Spinal cord (tissue), 10 donors: ENCODE results near the gene CCL19. TPM values are rescaled to one million over a fixed set of nuclear protein-coding genes. Genes with fewer than 3 reads are reported as not detected.

Experiments used
- DNase-seq, 6 donors: peaks; one replicate each; pipeline versions ENCODE4 v3.0.0 to v3.0.0-alpha.2; 2013 to 2015; ENCODE audit warnings: low spot score in 6 of 6, low read depth in 4 of 6
- H3K27ac ChIP-seq: one replicate; pipeline ENCODE4 v1.5.1; 2013; ENCODE audit warnings: low read depth, low read length, control low read depth
- H3K27me3 ChIP-seq: one replicate; pipeline ENCODE4 v1.6.1; 2013; ENCODE audit warnings: low read length; ENCODE audit not compliant: control insufficient read depth, insufficient read depth
- H3K36me3 ChIP-seq: one replicate; pipeline ENCODE4 v1.6.1; 2013; ENCODE audit warnings: low read length; ENCODE audit not compliant: control insufficient read depth, insufficient read depth
- H3K4me1 ChIP-seq: one replicate; pipeline ENCODE4 v1.6.1; 2013; ENCODE audit warnings: low read length; ENCODE audit not compliant: control insufficient read depth, insufficient read depth
- H3K4me3 ChIP-seq: one replicate; pipeline ENCODE4 v1.5.1; 2013; ENCODE audit warnings: low read depth, low read length, control low read depth
- H3K9me3 ChIP-seq: one replicate; pipeline ENCODE4 v1.6.1; 2013; ENCODE audit warnings: low read length; ENCODE audit not compliant: control insufficient read depth, insufficient read depth
- WGBS: methylation state at CpG from one replicate; pipeline ENCODE4 v1.1.5; 2013; ENCODE audit warnings: missing lambda C conversion rate; ENCODE audit not compliant: insufficient coverage; 5-methylcytosine and 5-hydroxymethylcytosine counted together
- polyA plus RNA-seq, 2 donors: library from polyadenylated mRNA; unstranded; fragments of 120-200 nt; gene quantifications; one replicate each; pipeline ENCODE4 v1.2.1, GENCODE V29; 2013; ENCODE audit not compliant: insufficient read length in 2 of 2
- total RNA-seq, 2 donors: library from RNA; depleted of rRNA in 1 of 2; stranded (reverse); fragments of 120-200 nt in 1 of 2; fragments of >200 nt in 1 of 2; gene quantifications; one replicate each; pipeline versions ENCODE4 v1.2.3 to v1.2.4, GENCODE V29; 2013 to 2014
- donor health status: healthy.

Gene CCL19
- total and polyA plus RNA-seq, 4 donors: 0.27 TPM; not detected in 3

GRCh38 chr9:34701023-34701768, 10.1 kb upstream of the CCL19 start:
- Histone ChIP-seq H3K27ac (no peak overlapping the region), H3K4me3 (peak overlapping the region; percentile 48), H3K27me3 (peaks cover 8% of the 10 kb centered on the region), H3K36me3 (no peaks in the 10 kb centered on the region), H3K4me1 (peaks cover 12% of the 10 kb centered on the region), H3K9me3 (no peaks in the 10 kb centered on the region)
- DNase-seq: peak in 5 of 6 donors; percentile 45 to 91 (median 56)
- WGBS: 5% methylated on average over 51 of the region's 52 CpGs

- no peaks in the 10 kb centered on the region for H3K27me3 ChIP-seq
- DNase-seq: no peak
- peaks cover 3% of the 10 kb centered on the region for H3K9me3 ChIP-seq
- H3K36me3 ChIP-seq: no peaks in the 10 kb centered on the region
- no peak overlapping the region for H3K27ac ChIP-seq
- H3K4me3 ChIP-seq: no peak overlapping the region
- no peaks in the 10 kb centered on the region for H3K4me1 ChIP-seq
These were observed 3.7 kb upstream of the CCL19 start for GRCh38 chr9:34694811-34695210.

GRCh38 chr9:34693560-34693959, 2.5 kb upstream of the CCL19 start:
- Histone ChIP-seq H3K4me1 (no peaks in the 10 kb centered on the region), H3K36me3 (no peaks in the 10 kb centered on the region), H3K4me3 (no peak overlapping the region), H3K9me3 (peaks cover 3% of the 10 kb centered on the region), H3K27ac (no peak overlapping the region), H3K27me3 (no peaks in the 10 kb centered on the region)
- no peak for DNase-seq
- no CpG with 5 or more reads among the region's 2 CpGs for WGBS

- Histone ChIP-seq H3K4me1 (no peaks in the 10 kb centered on the region), H3K36me3 (no peaks in the 10 kb centered on the region), H3K27me3 (no peaks in the 10 kb centered on the region), H3K4me3 (no peak overlapping the region), H3K27ac (no peak overlapping the region), H3K9me3 (peaks cover 3% of the 10 kb centered on the region)
- no peak for DNase-seq
- WGBS: no CpG with 5 or more reads among the region's 5 CpGs
These were observed 850 bp upstream of the CCL19 start for GRCh38 chr9:34691936-34692315.

- WGBS: 88% methylated on average over 6 of the region's 8 CpGs
- DNase-seq: no peak
- Histone ChIP-seq H3K4me1 (no peaks in the 10 kb centered on the region), H3K9me3 (peaks cover 3% of the 10 kb centered on the region), H3K27ac (no peak overlapping the region), H3K4me3 (no peak overlapping the region), H3K36me3 (no peaks in the 10 kb centered on the region), H3K27me3 (no peaks in the 10 kb centered on the region)
These were observed 1.6 kb downstream of the CCL19 start for GRCh38 chr9:34689512-34689911.

GRCh38 chr9:34689116-34689470, 2.0 kb downstream of the CCL19 start:
- Histone ChIP-seq H3K9me3 (peaks cover 3% of the 10 kb centered on the region), H3K27me3 (no peaks in the 10 kb centered on the region), H3K27ac (no peak overlapping the region), H3K4me1 (no peaks in the 10 kb centered on the region), H3K36me3 (no peaks in the 10 kb centered on the region), H3K4me3 (no peak overlapping the region)
- no peak for DNase-seq
- WGBS: no CpG with 5 or more reads among the region's 4 CpGs

GRCh38 chr9:34688329-34689115, 2.6 kb downstream of the CCL19 start:
- Histone ChIP-seq H3K27me3 (no peaks in the 10 kb centered on the region), H3K4me1 (no peaks in the 10 kb centered on the region), H3K27ac (no peak overlapping the region), H3K9me3 (peaks cover 3% of the 10 kb centered on the region), H3K36me3 (no peaks in the 10 kb centered on the region), H3K4me3 (no peak overlapping the region)
- DNase-seq: no peak
- WGBS: 58% methylated on average over 3 of the region's 5 CpGs

- H3K27ac ChIP-seq: no peak overlapping the region
- H3K36me3 ChIP-seq: no peaks in the 10 kb centered on the region
- 72% methylated on average over 9 of the region's 10 CpGs for WGBS
- DNase-seq: no peak
- no peaks in the 10 kb centered on the region for H3K4me1 ChIP-seq
- no peaks in the 10 kb centered on the region for H3K27me3 ChIP-seq
- H3K4me3 ChIP-seq: no peak overlapping the region
- no peaks in the 10 kb centered on the region for H3K9me3 ChIP-seq
These were observed 3.6 kb downstream of the CCL19 start for GRCh38 chr9:34687276-34688030.

- Histone ChIP-seq H3K27me3 (no peaks in the 10 kb centered on the region), H3K4me1 (no peaks in the 10 kb centered on the region), H3K27ac (no peak overlapping the region), H3K9me3 (no peaks in the 10 kb centered on the region), H3K36me3 (no peaks in the 10 kb centered on the region), H3K4me3 (no peak overlapping the region)
- WGBS: 75% methylated on average over 1 of the region's 1 CpG
- DNase-seq: no peak
These were observed 4.3 kb downstream of the CCL19 start for GRCh38 chr9:34686732-34687131.
